Lung (tissue), 12 donors: ENCODE data around the gene PFKFB2. TPM values are rescaled to one million over a fixed set of nuclear protein-coding genes. Genes with fewer than 3 reads are reported as not detected.

Source experiments
- ATAC-seq: fragments of 200-7000 bp; cut with Tn5 transposase; one replicate; pipeline ENCODE4 v1.9.1; 2020; ENCODE audit warnings: moderate number of reproducible peaks; ENCODE audit not compliant: insufficient read depth, low FRiP score
- DNase-seq, 3 donors: peaks; one replicate each; pipeline ENCODE4 v3.0.0-alpha.2; 2013 to 2017
- H3K27ac ChIP-seq, 2 donors: one replicate each; pipeline ENCODE4 v1.5.1; 2013; ENCODE audit warnings: mild to moderate bottlenecking in 2 of 2, moderate library complexity in 2 of 2, control low read depth in 1 of 2, inconsistent platforms in 1 of 2, low read depth in 1 of 2, low read length in 1 of 2
- H3K27me3 ChIP-seq, 3 donors: one replicate each; pipeline ENCODE4 v1.5.1; 2013; ENCODE audit warnings: low read length in 2 of 3; ENCODE audit not compliant: control insufficient read depth in 3 of 3, insufficient read depth in 3 of 3
- H3K36me3 ChIP-seq, 4 donors: one replicate each; pipeline ENCODE4 v1.5.1; 2013; ENCODE audit warnings: low read length in 4 of 4, mild to moderate bottlenecking in 1 of 4, moderate library complexity in 1 of 4; ENCODE audit not compliant: control insufficient read depth in 4 of 4, insufficient read depth in 4 of 4
- H3K4me1 ChIP-seq, 5 donors: one replicate each; pipeline ENCODE4 v1.5.1; 2013; ENCODE audit warnings: low read length in 5 of 5, mild to moderate bottlenecking in 2 of 5, moderate library complexity in 1 of 5; ENCODE audit not compliant: control insufficient read depth in 5 of 5, insufficient read depth in 5 of 5
- H3K4me3 ChIP-seq: one replicate; pipeline ENCODE4 v1.5.1; 2013; ENCODE audit warnings: mild to moderate bottlenecking, control low read depth, moderate library complexity
- H3K9ac ChIP-seq, 2 donors: one replicate each; pipeline ENCODE4 v1.5.1; 2013; ENCODE audit warnings: low read length in 2 of 2, control low read depth in 1 of 2; ENCODE audit not compliant: insufficient read depth in 1 of 2
- H3K9me3 ChIP-seq, 4 donors: one replicate each; pipeline ENCODE4 v1.5.1; 2013; ENCODE audit warnings: low read length in 3 of 4, mild to moderate bottlenecking in 1 of 4, moderate library complexity in 1 of 4; ENCODE audit not compliant: control insufficient read depth in 4 of 4, insufficient read depth in 3 of 4
- CTCF ChIP-seq: IDR thresholded peaks from 2 replicates; pipeline ENCODE4 v1.5.1; 2012; ENCODE audit warnings: mild to moderate bottlenecking; ENCODE audit errors: control extremely low read depth, extremely low read depth
- WGBS, 2 donors: extraction: QIAGEN DNeasy Blood & Tissue Kit; methylation state at CpG; one replicate each; pipeline ENCODE4 v1.1.7; 2013; 5-methylcytosine and 5-hydroxymethylcytosine counted together
- polyA plus RNA-seq, 2 donors: library from polyadenylated mRNA; stranded (reverse); fragments of 200-250 nt; gene quantifications; one replicate each; pipeline ENCODE4 v1.2.1, GENCODE V29; 2013
- total RNA-seq, 2 donors: library from RNA; depleted of rRNA in 1 of 2; stranded (reverse); fragments of >200 nt in 1 of 2; gene quantifications; one replicate each; pipeline ENCODE4 v1.2.1, GENCODE V29; 2014 to 2021
- donor health status: control.
- donor health status: control.
- donor health status: Bipolar disorder and iron deficiency.
- donor health status: healthy.
- donor health status: DM: yes; HTN: yes; CAD: no.

PFKFB2 gene
- total and polyA plus RNA-seq, 4 donors = 19.9 to 52.3 (median 39.6) TPM

GRCh38 chr1:207035877-207036551, 17.1 kb upstream of the PFKFB2 start:
- H3K4me3 ChIP-seq = no peak overlapping the region
- H3K27ac ChIP-seq = no peak overlapping the region
- ATAC-seq (no peak), DNase-seq (no peak)
- H3K4me1 ChIP-seq = peaks cover 0 to 7% (median 4%) of the 10 kb centered on the region in 5 donors
- H3K36me3 ChIP-seq = no peaks in the 10 kb centered on the region
- no peak overlapping the region for H3K9ac ChIP-seq
- peaks cover 0 to 1% (median 0%) of the 10 kb centered on the region in 4 donors for H3K9me3 ChIP-seq
- H3K27me3 ChIP-seq = no peaks in the 10 kb centered on the region
- WGBS, 2 donors = 83 to 92% methylated on average over 4 of the region's 4 CpGs
- no peak for TF ChIP-seq CTCF

GRCh38 chr1:207036865-207037264, 16.2 kb upstream of the PFKFB2 start:
- Histone ChIP-seq H3K4me1 (peaks cover 0 to 7% (median 4%) of the 10 kb centered on the region in 5 donors), H3K27ac (no peak overlapping the region), H3K9me3 (no peaks in the 10 kb centered on the region), H3K27me3 (no peaks in the 10 kb centered on the region), H3K4me3 (no peak overlapping the region), H3K9ac (no peak overlapping the region), H3K36me3 (no peaks in the 10 kb centered on the region)
- TF ChIP-seq CTCF = no peak
- no peak for DNase-seq
- ATAC-seq = no peak
- 85 to 89% methylated on average over 1 of the region's 1 CpG for WGBS, 2 donors

- TF ChIP-seq CTCF = no peak
- DNase-seq (no peak), ATAC-seq (no peak)
- no peaks in the 10 kb centered on the region for H3K36me3 ChIP-seq
- WGBS, 2 donors = 71 to 83% methylated on average over 4 of the region's 4 CpGs
- H3K9ac ChIP-seq = no peak overlapping the region
- no peaks in the 10 kb centered on the region for H3K9me3 ChIP-seq
- no peak overlapping the region for H3K4me3 ChIP-seq
- peak overlapping the region; percentile 53 to 70 for H3K27ac ChIP-seq
- no peaks in the 10 kb centered on the region for H3K27me3 ChIP-seq
- peaks cover 0 to 9% (median 2%) of the 10 kb centered on the region in 5 donors for H3K4me1 ChIP-seq
Observed at GRCh38 chr1:207039380-207040180, 13.5 kb upstream of the PFKFB2 start.
